ENCODE data around the gene ENC1.

ENC1 gene

GRCh38 chr5:74627646-74628279 is 12.8 kb downstream of the ENC1 start:
- POLR2A ChIA-PET = no interaction called here
- Histone ChIP-seq H3K27me3 (replicated peaks in 2 of 5; ENCODE audit: control insufficient read depth in 4 of 5, insufficient read depth in 5 of 5, low read length in 4 of 5) (no peaks in the 10 kb centered on the region), H3K27ac (ENCODE audit: insufficient read depth in 1 of 2, low read depth in 1 of 2, low read length in 2 of 2, poor library complexity in 1 of 2, severe bottlenecking in 2 of 2) (no peak overlapping the region), H3K9me3 (ENCODE audit: control extremely low read depth in 1 of 5, control insufficient read depth in 4 of 5, insufficient read depth in 2 of 5, low read depth in 1 of 5, low read length in 4 of 5) (no peaks in the 10 kb centered on the region), H3K4me3 (ENCODE audit: control insufficient read depth in 1 of 7, extremely low read depth in 1 of 7, insufficient read depth in 4 of 7, low read depth in 2 of 7, low read length in 6 of 7) (no peak overlapping the region), H3K4me1 (ENCODE audit: control extremely low read depth in 1 of 4, control insufficient read depth in 4 of 4, insufficient read depth in 4 of 4, low read length in 3 of 4) (peaks cover 8 to 18% (median 14%) of the 10 kb centered on the region in 4 experiments), H3K36me3 (ENCODE audit: control insufficient read depth in 4 of 4, insufficient read depth in 4 of 4, low read length in 3 of 4) (peaks cover 0 to 11% (median 3%) of the 10 kb centered on the region in 4 experiments)
- 69% methylated on average over 2 of the region's 4 CpGs for WGBS (ENCODE audit: insufficient coverage)
- no peak for DNase-seq
- CTCF ChIA-PET = no interaction called here

GRCh38 chr5:74626386-74627222 is 13.9 kb downstream of the ENC1 start:
- POLR2A ChIA-PET = no interaction called here
- H3K9me3 ChIP-seq (ENCODE audit: control extremely low read depth in 1 of 5, control insufficient read depth in 4 of 5, insufficient read depth in 2 of 5, low read depth in 1 of 5, low read length in 4 of 5) = no peaks in the 10 kb centered on the region
- H3K4me3 ChIP-seq (ENCODE audit: control insufficient read depth in 1 of 7, extremely low read depth in 1 of 7, insufficient read depth in 4 of 7, low read depth in 2 of 7, low read length in 6 of 7) = no peak overlapping the region
- DNase-seq = no peak
- no peaks in the 10 kb centered on the region for H3K27me3 ChIP-seq (replicated peaks in 2 of 5; ENCODE audit: control insufficient read depth in 4 of 5, insufficient read depth in 5 of 5, low read length in 4 of 5)
- CTCF ChIA-PET = interaction anchor here (1.2 kb wide), 1 partner anchor 11 kb away, joined by 3 read pairs; no protein-coding TSS in a partner anchor
- H3K27ac ChIP-seq (ENCODE audit: insufficient read depth in 1 of 2, low read depth in 1 of 2, low read length in 2 of 2, poor library complexity in 1 of 2, severe bottlenecking in 2 of 2) = no peak overlapping the region
- WGBS (ENCODE audit: insufficient coverage) = 92% methylated on average over 4 of the region's 7 CpGs
- peaks cover 4 to 9% (median 7%) of the 10 kb centered on the region in 4 experiments for H3K4me1 ChIP-seq (ENCODE audit: control extremely low read depth in 1 of 4, control insufficient read depth in 4 of 4, insufficient read depth in 4 of 4, low read length in 3 of 4)
- peaks cover 0 to 11% (median 3%) of the 10 kb centered on the region in 4 experiments for H3K36me3 ChIP-seq (ENCODE audit: control insufficient read depth in 4 of 4, insufficient read depth in 4 of 4, low read length in 3 of 4)

GRCh38 chr5:74625742-74626241 is 14.7 kb downstream of the ENC1 start:
- Histone ChIP-seq H3K4me1 (ENCODE audit: control extremely low read depth in 1 of 4, control insufficient read depth in 4 of 4, insufficient read depth in 4 of 4, low read length in 3 of 4) (peaks cover 0 to 4% (median 1%) of the 10 kb centered on the region in 4 experiments), H3K36me3 (ENCODE audit: control insufficient read depth in 4 of 4, insufficient read depth in 4 of 4, low read length in 3 of 4) (peaks cover 0 to 11% (median 3%) of the 10 kb centered on the region in 4 experiments), H3K27me3 (replicated peaks in 2 of 5; ENCODE audit: control insufficient read depth in 4 of 5, insufficient read depth in 5 of 5, low read length in 4 of 5) (no peaks in the 10 kb centered on the region), H3K9me3 (ENCODE audit: control extremely low read depth in 1 of 5, control insufficient read depth in 4 of 5, insufficient read depth in 2 of 5, low read depth in 1 of 5, low read length in 4 of 5) (no peaks in the 10 kb centered on the region), H3K4me3 (ENCODE audit: control insufficient read depth in 1 of 7, extremely low read depth in 1 of 7, insufficient read depth in 4 of 7, low read depth in 2 of 7, low read length in 6 of 7) (no peak overlapping the region), H3K27ac (ENCODE audit: insufficient read depth in 1 of 2, low read depth in 1 of 2, low read length in 2 of 2, poor library complexity in 1 of 2, severe bottlenecking in 2 of 2) (no peak overlapping the region)
- 40% methylated on average over 1 of the region's 5 CpGs for WGBS (ENCODE audit: insufficient coverage)
- DNase-seq = no peak
- POLR2A ChIA-PET = no interaction called here
- CTCF ChIA-PET = interaction anchor here (1.2 kb wide), 1 partner anchor 10 kb away, joined by 3 read pairs; no protein-coding TSS in a partner anchor

- ChIA-PET CTCF (no interaction called here), POLR2A (no interaction called here)
- H3K36me3 ChIP-seq (ENCODE audit: control insufficient read depth in 4 of 4, insufficient read depth in 4 of 4, low read length in 3 of 4) = peaks cover 0 to 11% (median 3%) of the 10 kb centered on the region in 4 experiments
- no peak overlapping the region for H3K4me3 ChIP-seq (ENCODE audit: control insufficient read depth in 1 of 7, extremely low read depth in 1 of 7, insufficient read depth in 4 of 7, low read depth in 2 of 7, low read length in 6 of 7)
- 100% methylated on average over 3 of the region's 8 CpGs for WGBS (ENCODE audit: insufficient coverage)
- no peaks in the 10 kb centered on the region for H3K9me3 ChIP-seq (ENCODE audit: control extremely low read depth in 1 of 5, control insufficient read depth in 4 of 5, insufficient read depth in 2 of 5, low read depth in 1 of 5, low read length in 4 of 5)
- H3K27me3 ChIP-seq (replicated peaks in 2 of 5; ENCODE audit: control insufficient read depth in 4 of 5, insufficient read depth in 5 of 5, low read length in 4 of 5) = no peaks in the 10 kb centered on the region
- no peak for DNase-seq
- H3K27ac ChIP-seq (ENCODE audit: insufficient read depth in 1 of 2, low read depth in 1 of 2, low read length in 2 of 2, poor library complexity in 1 of 2, severe bottlenecking in 2 of 2) = no peak overlapping the region
- H3K4me1 ChIP-seq (ENCODE audit: control extremely low read depth in 1 of 4, control insufficient read depth in 4 of 4, insufficient read depth in 4 of 4, low read length in 3 of 4) = no peaks in the 10 kb centered on the region
Measured at GRCh38 chr5:74624931-74625505, 15.5 kb downstream of the ENC1 start.

GRCh38 chr5:74624501-74624900 is 16.0 kb downstream of the ENC1 start:
- Histone ChIP-seq H3K4me3 (ENCODE audit: control insufficient read depth in 1 of 7, extremely low read depth in 1 of 7, insufficient read depth in 4 of 7, low read depth in 2 of 7, low read length in 6 of 7) (no peak overlapping the region), H3K27me3 (replicated peaks in 2 of 5; ENCODE audit: control insufficient read depth in 4 of 5, insufficient read depth in 5 of 5, low read length in 4 of 5) (no peaks in the 10 kb centered on the region), H3K27ac (ENCODE audit: insufficient read depth in 1 of 2, low read depth in 1 of 2, low read length in 2 of 2, poor library complexity in 1 of 2, severe bottlenecking in 2 of 2) (no peak overlapping the region), H3K4me1 (ENCODE audit: control extremely low read depth in 1 of 4, control insufficient read depth in 4 of 4, insufficient read depth in 4 of 4, low read length in 3 of 4) (no peaks in the 10 kb centered on the region), H3K36me3 (ENCODE audit: control insufficient read depth in 4 of 4, insufficient read depth in 4 of 4, low read length in 3 of 4) (peaks cover 0 to 7% (median 2%) of the 10 kb centered on the region in 4 experiments), H3K9me3 (ENCODE audit: control extremely low read depth in 1 of 5, control insufficient read depth in 4 of 5, insufficient read depth in 2 of 5, low read depth in 1 of 5, low read length in 4 of 5) (no peaks in the 10 kb centered on the region)
- DNase-seq = no peak
- CTCF ChIA-PET = no interaction called here
- no CpG with 5 or more reads among the region's 4 CpGs for WGBS (ENCODE audit: insufficient coverage)
- POLR2A ChIA-PET = no interaction called here

GRCh38 chr5:74623748-74624408 is 16.6 kb downstream of the ENC1 start:
- H3K9me3 ChIP-seq (ENCODE audit: control extremely low read depth in 1 of 5, control insufficient read depth in 4 of 5, insufficient read depth in 2 of 5, low read depth in 1 of 5, low read length in 4 of 5) = no peaks in the 10 kb centered on the region
- H3K36me3 ChIP-seq (ENCODE audit: control insufficient read depth in 4 of 4, insufficient read depth in 4 of 4, low read length in 3 of 4) = peaks cover 0 to 1% (median 0%) of the 10 kb centered on the region in 4 experiments
- POLR2A ChIA-PET = no interaction called here
- CTCF ChIA-PET = interaction anchor here (0.9 kb wide), 1 partner anchor 12 kb away, joined by 3 read pairs; no protein-coding TSS in a partner anchor
- DNase-seq = no peak
- 96% methylated on average over 5 of the region's 5 CpGs for WGBS (ENCODE audit: insufficient coverage)
- H3K27me3 ChIP-seq (replicated peaks in 2 of 5; ENCODE audit: control insufficient read depth in 4 of 5, insufficient read depth in 5 of 5, low read length in 4 of 5) = no peaks in the 10 kb centered on the region
- no peaks in the 10 kb centered on the region for H3K4me1 ChIP-seq (ENCODE audit: control extremely low read depth in 1 of 4, control insufficient read depth in 4 of 4, insufficient read depth in 4 of 4, low read length in 3 of 4)
- no peak overlapping the region for H3K4me3 ChIP-seq (ENCODE audit: control insufficient read depth in 1 of 7, extremely low read depth in 1 of 7, insufficient read depth in 4 of 7, low read depth in 2 of 7, low read length in 6 of 7)
- H3K27ac ChIP-seq (ENCODE audit: insufficient read depth in 1 of 2, low read depth in 1 of 2, low read length in 2 of 2, poor library complexity in 1 of 2, severe bottlenecking in 2 of 2) = no peak overlapping the region
